HG03457 (cell line): ENCODE results near the gene VMP1.
"Not testable (repeated sequence)": the region's sequence is repeated elsewhere in the genome, so short reads cannot be mapped to it uniquely, and the experiment has no call there.

ENCODE experiments used
- ATAC-seq: cut with Tn5 transposase; IDR thresholded peaks from one replicate; pipeline ENCODE4 v1.9.1; 2021; ENCODE audit warnings: moderate number of reproducible peaks; ENCODE audit not compliant: unreplicated experiment

VMP1 gene

GRCh38 chr17:59776577-59776976, 69.1 kb downstream of the VMP1 start:
- ATAC-seq: no peak

DNA sequence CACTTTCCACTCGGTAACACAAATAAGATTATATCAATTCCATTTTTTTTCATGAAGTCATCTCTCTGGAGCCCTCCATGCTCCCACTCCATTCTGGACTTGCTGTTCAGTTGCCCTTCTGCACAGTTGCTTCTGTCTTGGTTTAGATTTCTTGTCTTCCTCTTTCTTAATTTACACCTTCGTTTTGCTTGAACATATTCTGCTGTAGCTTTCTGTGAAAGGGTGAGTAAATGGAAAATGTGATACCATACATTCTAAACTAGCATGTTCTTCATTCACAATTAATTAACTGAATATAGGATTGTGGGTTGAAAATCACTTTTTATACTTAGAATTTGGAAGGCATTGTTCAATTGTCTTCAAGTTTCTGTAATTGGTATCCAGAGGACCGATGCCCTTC, 69.6 kb downstream of the VMP1 start:
- ATAC-seq: no peak

DNA sequence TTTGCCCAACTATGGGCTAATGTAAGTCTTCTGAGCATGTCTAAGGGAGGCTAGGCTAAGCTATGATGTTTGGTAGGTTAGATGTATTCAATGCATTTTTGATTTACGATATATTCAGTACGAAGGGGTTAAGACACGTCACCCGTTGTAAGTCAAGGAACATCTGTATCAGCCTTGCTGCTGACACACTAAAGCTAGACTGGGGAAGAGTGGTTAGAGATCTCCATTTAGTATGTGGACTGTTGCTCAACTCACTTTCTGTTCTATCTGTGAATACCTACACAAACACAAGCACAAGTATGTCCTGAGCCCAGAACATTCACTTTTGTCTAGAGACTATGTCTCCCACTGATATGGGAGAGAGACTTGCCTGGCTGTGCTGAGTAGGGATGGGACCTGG, 71.5 kb downstream of the VMP1 start:
- no peak for ATAC-seq

DNA sequence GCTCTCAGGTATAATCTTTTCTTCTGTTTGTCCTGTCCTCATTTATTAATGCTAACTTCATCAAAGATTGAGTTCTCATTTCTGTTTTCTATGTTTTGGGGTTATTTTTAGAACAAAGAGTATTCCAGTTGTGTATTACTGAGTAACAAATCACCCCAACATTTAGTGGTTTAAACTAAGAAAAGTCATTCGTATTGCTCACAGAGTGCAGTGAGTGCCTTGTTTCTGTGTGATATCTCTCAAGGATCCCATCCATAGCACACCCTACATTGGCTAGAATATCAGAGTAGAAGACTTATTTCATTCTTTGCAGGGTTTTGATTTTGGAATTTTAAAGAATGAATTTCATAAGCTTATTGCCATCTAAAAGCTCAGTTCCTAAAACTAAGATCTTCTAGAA, 72.1 kb downstream of the VMP1 start:
- no peak for ATAC-seq

DNA sequence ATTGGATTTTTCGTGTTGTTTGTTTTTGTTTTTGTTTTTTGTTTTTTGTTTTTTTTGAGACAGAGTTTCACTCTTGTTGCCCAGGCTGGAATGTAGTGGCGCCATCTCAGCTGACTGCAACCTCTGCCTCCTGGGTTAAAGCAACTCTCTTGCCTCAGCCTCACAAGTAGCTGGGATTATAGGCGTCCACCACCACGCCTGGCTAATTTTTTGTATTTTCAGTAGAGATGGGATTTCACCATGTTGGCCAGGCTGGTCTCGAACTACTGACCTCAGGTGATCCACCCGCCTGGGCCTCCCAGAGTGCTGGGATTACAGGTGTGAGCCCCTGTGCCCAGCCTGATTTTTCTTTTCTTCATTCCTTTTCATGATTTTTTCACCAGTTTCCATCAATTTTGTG, 73.1 kb downstream of the VMP1 start:
- ATAC-seq: not testable (repeated sequence)

- no peak for ATAC-seq
Observed at GRCh38 chr17:59783221-59784047, 76.0 kb downstream of the VMP1 start.

- no peak for ATAC-seq
Observed at GRCh38 chr17:59785091-59785799, 77.8 kb downstream of the VMP1 start.

GRCh38 chr17:59786213-59786535, 78.7 kb downstream of the VMP1 start:
- no peak for ATAC-seq

DNA sequence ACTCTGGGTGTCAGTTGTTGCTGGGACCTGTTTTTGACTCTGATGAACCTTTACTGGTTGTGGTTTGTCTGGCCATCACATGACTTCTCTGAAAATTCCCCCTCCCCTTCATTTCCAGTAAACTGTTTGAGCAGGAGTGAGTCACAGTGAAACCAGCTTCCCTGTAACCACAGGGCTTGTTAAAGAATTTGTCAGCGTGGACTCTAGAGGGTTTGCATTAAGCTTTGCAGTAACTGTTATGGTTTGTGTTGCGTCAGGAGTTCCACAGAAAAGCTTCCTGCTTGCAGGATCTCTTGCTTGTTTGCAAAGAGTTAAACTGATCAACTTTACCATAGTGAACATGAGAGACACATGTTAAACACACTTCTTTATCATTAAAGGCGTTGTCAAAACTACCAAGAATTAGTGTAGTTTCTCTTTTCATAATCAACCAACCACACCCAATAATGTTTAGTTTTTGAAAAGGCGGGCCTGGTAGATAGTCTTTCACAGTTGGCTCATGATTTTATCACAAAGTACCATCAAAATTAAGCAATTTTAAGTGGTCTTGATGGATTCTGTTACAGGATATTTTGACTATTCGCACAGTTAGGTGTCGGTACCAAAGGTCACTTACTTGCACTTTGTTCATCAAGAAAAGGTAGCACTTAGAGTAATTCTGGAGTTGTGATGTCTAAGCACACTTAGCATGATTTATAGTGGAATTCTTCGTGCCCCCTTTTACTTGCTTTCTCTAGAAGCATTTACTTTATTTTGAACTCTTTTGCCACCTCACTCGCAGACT, 79.3 kb downstream of the VMP1 start:
- ATAC-seq: peak; percentile 70

GRCh38 chr17:59789849-59790248, 82.4 kb downstream of the VMP1 start:
- ATAC-seq: not testable (repeated sequence)

DNA sequence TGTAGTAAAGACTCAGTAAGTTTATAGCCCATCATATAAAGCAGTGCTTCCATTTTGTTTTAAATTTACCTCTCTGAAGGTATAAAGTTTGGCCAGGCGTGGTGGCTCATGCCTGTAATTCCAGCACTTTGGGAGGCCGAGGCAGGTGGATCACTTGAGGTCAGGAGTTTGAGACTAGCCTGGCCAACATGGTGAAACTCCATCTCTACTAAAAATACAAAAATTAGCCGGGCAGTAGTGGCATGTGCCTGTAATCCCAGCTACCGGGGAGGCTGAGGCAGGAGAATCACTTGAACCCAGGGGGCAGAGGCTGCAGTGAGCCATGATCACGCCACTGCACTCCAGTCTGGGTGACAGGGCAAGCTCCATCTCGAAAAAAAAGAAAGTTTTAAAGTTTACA, 83.0 kb downstream of the VMP1 start:
- not testable (repeated sequence) for ATAC-seq

GRCh38 chr17:59790910-59791309, 83.5 kb downstream of the VMP1 start:
- no peak for ATAC-seq

DNA sequence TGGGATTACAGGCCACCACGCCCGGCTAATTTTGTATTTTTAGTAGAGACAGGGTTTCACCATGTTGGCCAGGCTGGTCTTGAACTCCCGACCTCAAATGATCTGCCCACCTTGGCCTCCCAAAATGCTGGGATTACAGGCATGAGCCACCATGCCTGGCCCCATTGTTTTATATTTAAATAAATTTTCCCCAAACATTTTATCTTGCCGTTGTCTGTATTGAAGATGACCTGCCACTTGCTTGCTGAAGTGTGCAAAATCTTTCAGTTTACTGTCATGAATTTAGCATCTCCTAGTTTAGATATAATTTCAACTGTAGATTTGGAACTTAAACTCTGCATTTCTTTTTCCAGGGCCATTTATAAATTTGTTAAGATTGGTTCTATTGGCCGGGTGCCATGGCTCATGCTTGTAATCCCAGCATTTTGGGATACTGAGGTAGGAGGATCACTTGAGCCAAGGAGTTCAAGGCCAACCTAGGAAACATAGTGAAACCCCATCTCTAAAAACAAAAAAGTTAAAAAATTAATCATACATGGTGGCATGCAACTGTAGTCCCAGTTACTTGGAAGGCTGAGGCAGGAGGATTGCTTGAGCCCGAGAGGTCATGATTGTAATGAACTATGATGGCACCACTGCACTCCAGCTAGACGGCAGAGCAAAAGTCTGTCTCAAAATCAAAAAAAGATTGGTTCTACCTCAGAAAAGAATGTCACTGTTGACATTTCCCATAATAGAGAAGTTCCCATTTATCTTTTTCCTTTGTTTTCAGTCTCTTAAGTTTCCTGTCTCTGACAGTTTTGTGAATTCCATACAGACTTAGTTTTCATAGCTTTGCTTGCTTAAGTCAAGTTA, 84.4 kb downstream of the VMP1 start:
- no peak for ATAC-seq

DNA sequence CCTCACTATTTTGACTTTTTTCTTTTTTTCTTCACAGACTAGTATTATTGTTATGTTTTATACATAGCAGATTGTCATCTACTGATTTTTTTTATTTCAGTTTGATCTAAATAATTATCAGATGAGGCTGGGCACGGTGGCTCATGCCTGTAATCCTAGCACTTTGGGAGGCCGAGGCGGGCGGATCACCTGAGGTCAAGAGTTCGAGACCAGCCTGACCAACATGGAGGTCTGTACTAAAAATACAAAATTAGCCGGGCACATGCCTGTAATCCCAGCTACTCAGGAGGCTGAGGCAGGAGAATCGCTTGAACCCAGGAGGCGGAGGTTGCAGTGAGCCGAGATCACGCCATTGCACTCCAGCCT, 85.0 kb downstream of the VMP1 start:
- ATAC-seq: not testable (repeated sequence)

DNA sequence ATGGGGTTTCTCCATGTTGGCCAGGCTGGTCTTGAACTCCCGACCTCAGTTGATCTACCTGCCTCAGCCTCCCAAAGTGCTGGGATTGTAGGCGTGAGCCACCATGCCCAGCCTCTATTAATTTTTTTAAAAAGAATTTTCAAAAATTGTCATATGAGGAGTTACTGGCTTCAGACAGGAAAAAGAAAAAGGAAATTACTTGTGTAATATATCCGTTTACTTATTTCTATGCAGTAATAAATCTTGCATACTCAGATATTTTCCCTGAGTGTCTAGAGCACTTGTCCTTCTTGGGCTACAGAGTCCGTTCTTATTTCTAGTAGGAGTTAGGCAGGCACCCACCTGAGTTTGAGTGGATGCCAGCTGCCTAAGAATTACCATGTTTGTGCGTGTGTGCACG, 85.8 kb downstream of the VMP1 start:
- no peak for ATAC-seq

GRCh38 chr17:59796138-59796537, 88.7 kb downstream of the VMP1 start:
- ATAC-seq: no peak

DNA sequence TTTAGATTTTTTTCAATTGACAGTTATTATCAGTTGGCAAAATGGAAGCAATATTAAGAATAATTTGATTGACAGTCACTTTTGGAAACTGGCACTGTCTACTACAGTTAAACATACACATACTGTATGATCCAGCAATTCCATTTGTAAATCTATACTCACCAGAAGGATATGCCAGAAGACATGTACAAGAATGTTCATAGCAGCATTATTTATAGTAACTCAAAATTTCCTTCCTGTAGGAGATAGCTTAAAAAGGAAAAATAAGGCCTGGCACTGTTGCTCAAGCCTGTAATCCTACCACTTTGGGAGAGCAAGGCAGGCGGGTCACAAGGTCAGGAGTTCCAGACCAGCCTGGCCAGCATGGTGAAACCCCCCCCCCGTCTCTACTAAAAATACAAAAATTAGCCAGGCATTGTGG, 89.3 kb downstream of the VMP1 start:
- no peak for ATAC-seq

DNA sequence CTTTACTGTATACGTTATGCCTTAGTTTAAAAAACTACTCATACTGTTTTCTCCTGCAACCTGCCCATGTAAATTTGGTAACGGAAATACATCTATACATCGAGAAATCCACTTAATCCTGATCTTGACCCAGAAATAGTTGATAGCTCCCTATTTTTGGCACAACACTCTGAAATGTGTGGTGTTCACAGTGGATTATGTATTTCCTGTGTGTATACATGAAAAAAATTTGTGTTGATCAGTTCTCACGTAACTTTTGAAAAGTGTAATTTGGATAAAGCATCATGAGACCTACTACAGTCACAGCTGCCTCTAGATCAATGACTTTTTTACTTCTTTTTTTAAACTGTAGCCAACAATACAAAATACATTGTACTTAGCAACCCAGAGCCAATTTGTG, 90.7 kb downstream of the VMP1 start:
- no peak for ATAC-seq

DNA sequence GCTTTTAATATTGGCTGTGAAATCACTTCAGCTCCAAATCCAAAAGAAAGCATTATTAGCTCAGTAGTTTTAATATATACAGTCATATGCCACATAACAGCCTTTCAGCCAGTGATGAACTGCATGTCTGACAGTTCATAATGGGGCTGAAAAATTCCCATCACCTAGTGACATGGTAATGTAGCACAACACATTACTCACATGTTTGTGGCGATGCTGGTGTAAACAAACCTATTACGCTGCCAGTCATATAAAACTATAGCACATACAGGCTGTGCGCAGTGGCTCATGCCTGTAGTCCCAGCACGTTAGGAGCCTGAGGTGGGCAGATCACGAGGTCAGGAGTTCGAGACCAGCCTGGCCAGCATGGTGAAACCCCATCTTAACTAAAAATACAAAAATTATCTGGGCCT, 93.1 kb downstream of the VMP1 start:
- ATAC-seq: no peak

DNA sequence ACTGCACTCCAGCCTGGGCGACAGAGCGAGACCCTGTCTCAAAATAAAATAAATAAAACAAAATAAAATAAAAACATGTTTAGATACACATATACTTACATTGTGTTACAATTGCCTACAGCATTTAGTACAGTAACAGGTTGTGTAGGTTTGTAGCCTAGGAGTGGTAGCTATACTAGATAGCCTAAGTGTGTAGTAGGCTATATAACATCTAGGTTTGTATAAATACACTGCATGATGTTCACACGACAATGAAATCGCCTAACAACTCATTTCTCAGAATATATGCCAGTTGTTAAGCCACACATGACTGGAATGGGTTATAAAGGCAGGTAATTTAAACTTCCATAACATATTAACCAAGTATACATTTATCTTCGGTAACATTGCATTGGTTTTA, 94.7 kb downstream of the VMP1 start:
- ATAC-seq: no peak

GRCh38 chr17:59804901-59805465, 97.5 kb downstream of the VMP1 start:
- ATAC-seq: no peak
